Natural killer cell (primary cell): ENCODE measurements around the gene ERBB3. TPM values are rescaled to one million over a fixed set of nuclear protein-coding genes. Genes with fewer than 3 reads are reported as not detected.
A peak's percentile ranks its signal among the peaks of the same experiment; 100 is the strongest.

ENCODE experiments used
- ATAC-seq, 3 donors: fragments of 150-1000 bp in 2 of 3; fragments of 200-7000 bp in 1 of 3; cut with Tn5 transposase; 1 replicate in 1 of 3; 2 replicates in 2 of 3; pipeline ENCODE4 v1.10.0; 2021; ENCODE audit warnings: mild to moderate bottlenecking in 2 of 3, moderate library complexity in 2 of 3
- DNase-seq, 2 donors: peaks; one replicate each; pipeline versions ENCODE4 v3.0.0 to v3.0.0-alpha.2; 2013 to 2021; ENCODE audit warnings: mixed read lengths in 1 of 2
- H3K27ac ChIP-seq: one replicate; pipeline ENCODE4 v1.5.1; 2013; ENCODE audit warnings: mild to moderate bottlenecking, low read length
- H3K27me3 ChIP-seq: one replicate; pipeline ENCODE4 v1.6.1; 2013; ENCODE audit warnings: low read length; ENCODE audit not compliant: control insufficient read depth, insufficient read depth
- H3K36me3 ChIP-seq: one replicate; pipeline ENCODE4 v1.6.1; 2013; ENCODE audit warnings: low read length; ENCODE audit not compliant: control insufficient read depth, insufficient read depth
- H3K4me1 ChIP-seq: one replicate; pipeline ENCODE4 v1.6.1; 2013; ENCODE audit warnings: low read length; ENCODE audit not compliant: control insufficient read depth, insufficient read depth
- H3K4me3 ChIP-seq: one replicate; pipeline ENCODE4 v1.5.1; 2013; ENCODE audit warnings: low read length
- H3K9me3 ChIP-seq: one replicate; pipeline ENCODE4 v1.6.1; 2013; ENCODE audit warnings: low read length; ENCODE audit not compliant: control insufficient read depth, insufficient read depth
- H3K27ac Mint-ChIP-seq, 2 donors: one replicate each; pipeline ENCODE4 v1.8.0; 2022; ENCODE audit warnings: mild to moderate bottlenecking in 2 of 2, mixed read lengths in 2 of 2, moderate library complexity in 1 of 2
- H3K27me3 Mint-ChIP-seq, 2 donors: one replicate each; pipeline ENCODE4 v1.8.0; 2022; ENCODE audit warnings: low read depth in 2 of 2, mixed read lengths in 2 of 2
- H3K36me3 Mint-ChIP-seq: one replicate; pipeline ENCODE4 v1.8.0; 2022; ENCODE audit warnings: mixed read lengths
- H3K4me1 Mint-ChIP-seq, 2 donors: one replicate each; pipeline ENCODE4 v1.8.0; 2022; ENCODE audit warnings: mixed read lengths in 2 of 2
- H3K4me3 Mint-ChIP-seq: one replicate; pipeline ENCODE4 v1.8.0; 2022; ENCODE audit warnings: mild to moderate bottlenecking, moderate library complexity, mixed read lengths
- H3K9me3 Mint-ChIP-seq, 2 donors: one replicate each; pipeline ENCODE4 v1.8.0; 2022; ENCODE audit warnings: mixed read lengths in 2 of 2
- CTCF ChIP-seq: fragments of 200-600 bp; IDR thresholded peaks from one replicate; pipeline ENCODE4 v1.8.0; 2022; ENCODE audit warnings: antibody characterized with exemption
- WGBS: methylation state at CpG from one replicate; pipeline ENCODE4 v1.1.7; 2013; ENCODE audit warnings: missing lambda C conversion rate; ENCODE audit not compliant: insufficient coverage; 5-methylcytosine and 5-hydroxymethylcytosine counted together
- intact Hi-C: fragments of 100-400 bp; cut with micrococcal nuclease; formaldehyde crosslinking; loops from one replicate; pipeline ENCODE4 v1.14.2; 2022
- total RNA-seq, 4 donors: library from RNA; stranded (reverse); fragments of 120-200 nt in 1 of 4; gene quantifications; one replicate each; pipeline versions ENCODE4 v1.2.3 to v1.2.4, GENCODE V29; 2013 to 2022

ERBB3 gene
- total RNA-seq, 3 donors from 2014 or later (not counting 1 experiment from before 2014, with no cell fraction given), result 0.26 to 0.66 TPM; not detected in 1

DNA sequence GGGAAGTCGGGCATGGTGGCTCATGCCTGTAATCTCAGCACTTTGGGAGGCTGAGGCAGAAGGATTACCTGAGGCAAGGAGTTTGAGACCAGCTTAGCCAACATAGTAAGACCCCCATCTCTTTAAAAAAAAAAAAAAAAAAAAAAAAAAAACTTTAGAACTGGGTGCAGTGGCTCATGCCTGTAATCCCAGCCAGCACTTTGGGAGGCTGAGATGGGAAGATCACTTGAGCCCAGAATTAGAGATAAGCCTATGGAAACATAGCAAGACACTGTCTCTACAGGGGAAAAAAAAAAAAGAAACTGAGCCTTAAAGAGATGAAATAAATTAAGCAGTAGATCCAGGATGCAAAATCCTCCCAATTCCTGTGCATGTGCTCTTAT, 22.7 kb downstream of the ERBB3 start:
- Histone ChIP-seq H3K27me3 (no peaks in the 10 kb centered on the region), H3K4me1 (peaks cover 37% of the 10 kb centered on the region), H3K27ac (peak overlapping the region; percentile 80), H3K36me3 (peaks cover 11% of the 10 kb centered on the region), H3K9me3 (no peaks in the 10 kb centered on the region), H3K4me3 (no peak overlapping the region)
- Mint-ChIP-seq H3K4me1 (peaks cover 52 to 56% of the 10 kb centered on the region in 2 donors), H3K27me3 (peaks cover 0 to 2% of the 10 kb centered on the region in 2 donors), H3K36me3 (no peaks in the 10 kb centered on the region), H3K4me3 (peak overlapping the region; percentile 100), H3K9me3 (no peaks in the 10 kb centered on the region), H3K27ac (peak overlapping the region; percentile 97 to 99)
- no peak for DNase-seq
- TF ChIP-seq CTCF, result no peak
- intact Hi-C loops, result loop anchor here (5.0 kb wide), 1 partner anchor 285 kb away; the partner anchor contains the start of genes ORMDL2 and SARNP
- WGBS, result 57% methylated on average over 1 of the region's 1 CpG
- no peak for ATAC-seq

- H3K27me3 Mint-ChIP-seq, result no peaks in the 10 kb centered on the region
- intact Hi-C loops, result loop anchor here (5.0 kb wide), 1 partner anchor 286 kb away; the partner anchor contains the start of genes ORMDL2 and SARNP
- peak overlapping the region; percentile 81 for H3K4me3 ChIP-seq
- no peaks in the 10 kb centered on the region for H3K27me3 ChIP-seq
- no peaks in the 10 kb centered on the region for H3K9me3 Mint-ChIP-seq
- peaks cover 37% of the 10 kb centered on the region for H3K4me1 ChIP-seq
- WGBS, result 24% methylated on average over 6 of the region's 6 CpGs
- H3K4me3 Mint-ChIP-seq, result peak overlapping the region; percentile 100
- no peak for TF ChIP-seq CTCF
- H3K36me3 Mint-ChIP-seq, result no peaks in the 10 kb centered on the region
- H3K27ac ChIP-seq, result peak overlapping the region; percentile 80
- ATAC-seq (no peak), DNase-seq (peak in 1 of 2 donors; percentile 67)
- no peaks in the 10 kb centered on the region for H3K9me3 ChIP-seq
- H3K36me3 ChIP-seq, result peaks cover 16% of the 10 kb centered on the region
- peak overlapping the region; percentile 97 to 99 for H3K27ac Mint-ChIP-seq
- H3K4me1 Mint-ChIP-seq, result peaks cover 52 to 56% of the 10 kb centered on the region in 2 donors
Measured at GRCh38 chr12:56103066-56103711, 23.2 kb downstream of the ERBB3 start.

DNA sequence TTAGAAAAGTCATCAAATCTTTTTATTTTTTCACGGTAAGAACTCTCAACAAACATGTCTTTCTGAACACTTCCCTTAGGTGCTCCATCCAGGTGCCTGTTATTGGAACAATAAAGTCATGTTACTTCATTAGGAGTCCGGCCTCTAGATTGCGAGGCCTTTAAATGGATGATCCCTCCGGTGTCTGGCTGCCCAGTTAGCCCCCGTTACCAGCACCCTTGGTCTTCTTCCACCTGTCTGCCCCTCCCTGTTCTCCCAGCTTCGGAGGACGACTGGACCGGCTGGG, 23.8 kb downstream of the ERBB3 start:
- H3K4me1 ChIP-seq, result peaks cover 37% of the 10 kb centered on the region
- H3K27ac ChIP-seq, result peak overlapping the region; percentile 80
- peaks cover 21% of the 10 kb centered on the region for H3K36me3 ChIP-seq
- no peak for TF ChIP-seq CTCF
- ATAC-seq (peak in 1 of 3 donors; percentile 1), DNase-seq (no peak)
- Mint-ChIP-seq H3K4me3 (peak overlapping the region; percentile 100), H3K27me3 (no peaks in the 10 kb centered on the region), H3K27ac (peak overlapping the region; percentile 97 to 99), H3K36me3 (no peaks in the 10 kb centered on the region), H3K9me3 (no peaks in the 10 kb centered on the region), H3K4me1 (peaks cover 52 to 56% of the 10 kb centered on the region in 2 donors)
- no peaks in the 10 kb centered on the region for H3K9me3 ChIP-seq
- H3K4me3 ChIP-seq, result peak overlapping the region; percentile 81
- no peaks in the 10 kb centered on the region for H3K27me3 ChIP-seq
- WGBS, result 5% methylated on average over 8 of the region's 8 CpGs
- intact Hi-C loops, result loop anchor here (1.0 to 5.0 kb wide), 5 partner anchors 13 to 286 kb away; partner anchors contain the start of genes ORMDL2, RPL41, RPS26 and SARNP
